ENCODE data around the gene PTPDC1. TPM values are rescaled to one million over a fixed set of nuclear protein-coding genes. Genes with fewer than 3 reads are reported as not detected.
A peak's percentile ranks its signal among the peaks of the same experiment; 100 is the strongest.

Gene PTPDC1
- polyA plus RNA-seq, 3 donors, result 9.4 to 11.2 (median 10.5) TPM

DNA sequence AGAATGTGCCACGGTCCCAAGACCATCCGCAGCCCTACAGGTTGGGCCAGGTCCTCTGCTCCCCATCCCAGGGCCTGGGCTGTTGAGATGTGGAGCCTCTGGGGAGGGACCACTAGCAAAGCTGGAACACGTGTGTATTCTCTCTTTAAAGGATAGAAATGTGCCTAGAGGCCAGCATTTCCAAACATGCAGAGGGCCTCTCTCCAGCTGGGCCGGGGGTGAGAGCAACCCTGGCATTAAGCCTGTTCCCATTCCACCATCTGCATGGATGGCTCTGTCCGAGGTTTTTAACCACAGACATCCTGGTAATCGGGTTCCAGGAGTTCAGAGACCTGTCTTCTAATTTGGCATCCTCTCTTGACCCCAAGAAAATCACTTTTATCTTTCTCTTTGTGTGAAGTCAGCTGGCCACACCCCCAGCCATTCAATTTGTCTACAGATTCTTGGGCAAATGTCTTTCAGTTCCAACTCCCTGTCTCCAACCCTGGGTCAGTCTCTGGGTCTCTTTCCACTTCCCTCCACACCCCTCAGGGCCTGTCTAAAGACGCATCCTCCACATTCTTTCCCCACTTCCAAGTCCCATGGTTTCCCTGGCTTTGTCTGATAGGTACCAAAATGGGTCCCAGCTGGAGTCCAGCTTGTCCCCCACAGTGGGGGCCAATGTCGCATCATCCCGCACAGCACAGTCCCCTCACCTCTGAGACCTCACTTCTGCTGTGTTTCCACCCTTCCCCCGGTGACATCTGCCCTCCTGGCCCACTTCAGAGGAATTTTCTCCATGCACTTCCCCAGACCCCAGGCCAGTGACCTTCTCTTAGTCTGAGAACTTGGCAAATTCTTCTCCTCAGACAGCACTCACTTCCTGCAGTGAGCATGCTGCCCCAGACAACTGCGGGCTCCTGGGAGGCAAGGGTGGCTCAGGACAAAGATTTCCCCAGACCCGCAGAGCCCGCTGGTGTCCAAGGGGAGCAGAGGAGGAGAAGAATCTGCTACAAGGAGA, 56.8 kb downstream of the PTPDC1 start:
- DNase-seq (ENCODE audit: low read depth in 3 of 3, low spot score in 2 of 3), result no peak

GRCh38 chr9:94142353-94142752, 58.1 kb downstream of the PTPDC1 start:
- no peak for DNase-seq (ENCODE audit: low read depth in 3 of 3, low spot score in 2 of 3)

DNA sequence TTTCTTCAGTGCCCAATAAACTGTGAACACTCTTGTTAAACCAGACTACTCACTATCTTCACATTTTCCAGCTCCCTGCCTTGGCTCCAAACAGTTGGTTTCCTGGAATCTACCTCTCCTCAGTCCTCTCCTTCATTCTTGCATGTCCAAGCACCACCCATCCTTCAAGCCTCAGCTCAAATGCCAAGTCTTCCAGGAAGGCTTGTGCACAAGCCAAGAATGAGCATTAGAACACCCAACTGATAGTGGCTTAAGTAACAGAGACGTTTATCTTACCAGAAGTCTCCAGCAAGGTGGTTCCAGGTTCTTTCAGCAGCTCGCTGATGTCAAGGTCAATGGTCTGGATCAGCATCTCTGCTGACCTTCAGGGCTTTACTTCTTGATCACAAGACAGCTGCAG, 60.1 kb downstream of the PTPDC1 start:
- no peak for DNase-seq (ENCODE audit: low read depth in 3 of 3, low spot score in 2 of 3)

- DNase-seq (ENCODE audit: low read depth in 3 of 3, low spot score in 2 of 3), result no peak
Measured at GRCh38 chr9:94145640-94146039, 61.4 kb downstream of the PTPDC1 start.

DNA sequence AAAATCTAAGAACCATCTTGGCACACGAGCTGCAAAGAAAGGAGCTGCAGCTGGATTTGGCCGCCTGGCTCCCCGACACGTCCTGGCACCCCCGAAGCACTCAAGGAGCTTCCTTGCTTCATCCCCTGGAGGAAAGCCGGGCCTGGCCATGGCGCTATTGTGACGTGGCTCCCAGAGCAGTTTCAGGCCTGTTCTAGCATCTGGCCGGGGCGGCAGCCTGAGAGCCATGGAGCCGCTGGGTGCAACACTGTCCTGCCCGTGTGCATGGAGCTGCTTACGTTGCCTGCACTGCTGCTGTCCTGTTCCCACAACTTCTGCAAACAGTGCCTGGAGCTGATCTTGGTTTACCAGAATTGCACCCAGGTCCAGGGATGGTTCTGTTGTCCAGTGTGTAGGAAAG, 63.5 kb downstream of the PTPDC1 start:
- no peak for DNase-seq (ENCODE audit: low read depth in 3 of 3, low spot score in 2 of 3)

DNA sequence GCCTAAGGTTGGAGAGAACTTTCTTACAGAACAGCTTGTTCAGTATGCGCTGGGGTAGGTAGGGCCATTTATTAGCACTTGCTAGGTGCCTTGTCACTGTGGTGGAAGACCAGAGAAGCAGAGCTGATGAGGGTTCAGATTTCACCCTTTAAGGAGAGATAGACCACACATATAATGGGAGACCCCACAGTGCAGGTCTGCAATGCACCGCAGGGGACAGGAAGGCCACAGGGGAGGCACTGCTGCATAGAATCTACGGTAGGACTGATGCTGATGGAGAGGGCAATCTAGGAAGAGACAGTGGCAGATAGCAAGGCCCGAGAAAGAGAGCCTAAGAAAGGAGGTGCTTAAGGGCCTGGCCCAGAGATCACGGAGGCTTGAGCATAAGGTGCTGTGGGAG, 64.2 kb downstream of the PTPDC1 start:
- no peak for DNase-seq (ENCODE audit: low read depth in 3 of 3, low spot score in 2 of 3)

DNA sequence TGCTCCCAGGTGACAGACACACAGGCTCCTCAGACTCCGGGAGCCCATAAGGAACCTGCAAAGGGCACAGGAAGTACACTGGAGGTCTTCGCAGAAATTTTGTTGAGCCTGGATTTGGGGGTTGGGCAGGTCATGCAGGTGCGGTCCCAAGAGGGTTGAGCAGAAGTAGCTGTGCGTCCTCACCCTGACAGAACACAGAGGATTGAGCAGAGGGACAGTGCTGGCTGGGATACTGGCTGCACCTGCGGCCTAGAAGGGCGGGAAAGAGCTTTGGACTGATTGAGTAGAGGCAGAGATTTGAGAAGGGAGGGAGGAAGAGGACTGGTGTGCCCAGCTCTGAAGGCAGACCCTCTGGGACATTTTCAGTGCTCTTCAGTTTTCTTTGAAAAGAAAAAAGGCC, 65.4 kb downstream of the PTPDC1 start:
- DNase-seq (ENCODE audit: low read depth in 3 of 3, low spot score in 2 of 3), result no peak

DNA sequence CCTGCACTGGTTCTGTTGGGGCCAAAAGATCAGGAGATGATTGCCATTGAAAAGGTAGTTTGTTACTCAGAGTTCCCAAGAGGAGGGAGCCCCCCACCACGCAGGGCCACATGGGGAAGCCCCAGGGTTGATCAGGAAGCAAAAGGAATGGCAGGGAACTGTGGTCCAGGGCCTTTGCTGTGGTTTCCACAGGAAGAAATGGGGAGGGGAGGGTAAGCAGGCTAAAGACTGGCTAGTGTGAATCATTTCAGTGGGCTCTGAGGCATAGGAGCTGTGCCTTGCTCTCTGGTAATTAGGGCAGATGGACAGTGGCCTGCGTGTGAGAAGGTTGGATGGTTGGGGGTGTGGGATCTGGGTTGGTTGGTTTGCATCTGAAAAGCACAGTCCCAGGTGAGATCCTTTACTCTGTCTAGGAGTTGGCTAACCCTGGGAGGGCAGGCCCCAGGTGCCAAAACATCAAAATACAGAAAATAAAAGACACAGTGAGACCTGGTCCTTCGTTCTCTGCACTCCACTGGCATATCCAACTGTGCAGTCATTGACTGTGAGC, 66.1 kb downstream of the PTPDC1 start:
- no peak for DNase-seq (ENCODE audit: low read depth in 3 of 3, low spot score in 2 of 3)

DNA sequence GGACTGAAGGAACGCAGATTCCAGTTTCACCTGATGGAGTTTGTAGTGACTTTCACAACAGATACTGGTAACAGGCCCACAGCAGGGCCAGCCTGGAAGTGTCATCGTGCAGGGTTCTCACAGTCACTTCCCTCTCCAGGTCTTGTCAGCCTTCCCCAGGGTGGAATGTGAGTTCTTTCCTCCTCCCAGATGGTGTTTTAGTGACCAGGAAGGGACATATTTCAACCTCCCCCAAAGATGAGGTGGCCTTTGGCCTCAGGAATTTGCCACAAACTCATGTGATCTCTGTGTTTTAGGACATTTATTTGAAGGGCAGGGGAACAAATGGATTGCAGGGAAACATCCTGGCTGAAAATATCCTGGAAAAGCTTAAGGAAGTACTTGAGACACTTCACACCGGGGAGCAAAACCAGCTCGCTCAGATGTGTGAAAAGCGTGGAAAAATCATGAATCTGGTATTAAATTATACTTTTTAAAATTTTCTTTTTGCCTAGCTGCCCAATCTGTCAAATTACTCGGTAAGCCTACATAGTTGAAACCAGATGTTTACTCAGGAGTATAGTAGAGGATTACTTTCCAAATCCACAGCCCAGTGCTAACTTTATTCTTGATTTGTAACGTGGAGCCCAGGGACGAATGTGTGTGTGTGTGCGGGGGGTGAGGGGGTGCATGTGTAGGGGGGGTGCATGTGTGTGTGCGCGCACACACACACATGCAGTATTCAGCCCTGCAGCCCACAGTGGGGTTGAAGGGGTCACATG, 66.8 kb downstream of the PTPDC1 start:
- no peak for DNase-seq (ENCODE audit: low read depth in 3 of 3, low spot score in 2 of 3)

GRCh38 chr9:94153905-94154304, 69.6 kb downstream of the PTPDC1 start:
- DNase-seq (ENCODE audit: low read depth in 3 of 3, low spot score in 2 of 3), result no peak

GRCh38 chr9:94156348-94157049, 72.2 kb downstream of the PTPDC1 start:
- DNase-seq (ENCODE audit: low read depth in 3 of 3, low spot score in 2 of 3), result no peak

DNA sequence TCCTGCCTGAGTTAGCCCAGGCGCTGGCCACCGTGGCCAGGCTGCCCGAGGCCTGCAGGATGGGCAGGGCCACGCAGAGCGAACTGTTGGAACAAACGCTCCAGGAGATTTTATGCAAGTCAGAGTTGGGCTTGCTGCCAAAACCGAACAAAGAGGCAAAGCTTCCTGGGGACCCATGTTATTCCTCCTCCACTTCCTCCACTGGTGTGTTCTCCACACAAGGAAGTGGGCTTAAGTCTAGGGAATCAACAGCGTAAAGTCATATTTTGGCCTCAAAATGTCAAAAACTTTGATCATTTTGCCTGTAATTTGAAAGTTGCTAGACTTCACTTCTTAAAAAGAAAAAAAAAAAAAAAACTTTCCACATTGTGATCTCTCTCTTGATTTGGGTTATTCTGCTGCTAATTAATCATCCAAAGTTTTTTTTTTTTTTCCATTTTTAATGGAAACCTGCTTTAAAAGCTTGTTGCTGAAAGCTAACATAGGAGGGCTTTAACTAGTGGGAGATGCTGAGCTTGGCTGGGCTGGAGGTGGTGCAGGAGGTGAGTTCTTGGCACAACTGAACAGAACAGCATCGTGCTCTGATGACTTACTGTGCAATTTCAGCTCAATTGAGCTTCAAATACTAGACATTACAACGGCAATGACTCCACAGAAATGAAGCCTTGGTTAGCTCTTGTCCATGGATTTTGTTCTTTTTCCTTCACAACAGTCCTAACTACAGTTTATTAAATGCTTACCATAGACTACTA, 73.0 kb downstream of the PTPDC1 start:
- DNase-seq (ENCODE audit: low read depth in 3 of 3, low spot score in 2 of 3), result peak in 2 of 3 donors; percentile 54 to 60

Other genes starting within 250 kb of the PTPDC1 start
- gene BARX1, start 129.1 kb upstream of the PTPDC1 start, polyA plus RNA-seq (ENCODE audit: insufficient read length in 3 of 3), result under 1 TPM; 0.10 to 0.25 (median 0.10) TPM
- gene ZNF169, start 174.8 kb downstream of the PTPDC1 start, polyA plus RNA-seq (ENCODE audit: insufficient read length in 3 of 3), result 1 to 10 TPM; 5.9 to 6.1 (median 5.9) TPM
- gene NUTM2F, start 244.2 kb downstream of the PTPDC1 start, polyA plus RNA-seq (ENCODE audit: insufficient read length in 3 of 3), result not detected